A549 (cell line): ENCODE measurements around the gene SCG2.

ENCODE experiments used
- MAZ ChIP-seq: fragments of 150-350 bp; IDR thresholded peaks from 2 replicates; pipeline ENCODE4 v1.6.1; 2014; ENCODE audit warnings: antibody characterized with exemption, low read depth, low read length, borderline replicate concordance
- MYC ChIP-seq: IDR thresholded peaks from 2 replicates; pipeline ENCODE4 v1.6.1; 2012; ENCODE audit warnings: mild to moderate bottlenecking, inconsistent platforms, low read length, improper control_type of control experiment, borderline replicate concordance
- NR3C1 ChIP-seq: fragments of >200 bp; sonication (Bioruptor Twin); formaldehyde crosslinking; IDR thresholded peaks from 3 replicates; pipeline ENCODE4 v1.6.1; 2017
- POLR2A ChIP-seq: IDR thresholded peaks from 2 replicates; pipeline ENCODE4 v1.6.1; 2012; ENCODE audit warnings: mild to moderate bottlenecking, low read length
- RAD21 ChIP-seq, 2 experiments: fragments of >200 bp in 1 of 2; sonication (Bioruptor Twin) in 1 of 2; formaldehyde crosslinking in 1 of 2; IDR thresholded peaks in 1 of 2; conservative IDR thresholded peaks in 1 of 2; 2 replicates in 1 of 2; 3 replicates in 1 of 2; pipeline ENCODE4 v1.6.1; 2012 to 2018; ENCODE audit warnings: inconsistent platforms in 1 of 2
- RCOR1 ChIP-seq: fragments of 150-350 bp; IDR thresholded peaks from 2 replicates; pipeline ENCODE4 v1.6.1; 2014; ENCODE audit warnings: antibody characterized with exemption, low read length, low read depth
- ZFP36 ChIP-seq: fragments of 450-650 bp; IDR thresholded peaks from 2 replicates; pipeline ENCODE4 v1.6.1; 2014; ENCODE audit warnings: borderline replicate concordance; ENCODE audit not compliant: partially characterized antibody
- TF ChIP-seq, protein P1 (sequence below): IDR thresholded peaks from 2 replicates; pipeline ENCODE4 v1.6.1; 2012
- TF ChIP-seq, protein P2 (sequence below): fragments of 200-600 bp; sonication (generic); IDR thresholded peaks from 2 replicates; pipeline ENCODE4 v1.6.1; 2016; ENCODE audit warnings: antibody characterized with exemption, mild to moderate bottlenecking, moderate library complexity
- TF ChIP-seq, protein P3 (sequence below): IDR thresholded peaks from 2 replicates; pipeline ENCODE4 v1.6.1; 2012
- TF ChIP-seq, protein P4 (sequence below): fragments of >200 bp; sonication (Bioruptor Twin); formaldehyde crosslinking; IDR thresholded peaks from 3 replicates; pipeline ENCODE4 v1.5.1; 2016

DNA sequence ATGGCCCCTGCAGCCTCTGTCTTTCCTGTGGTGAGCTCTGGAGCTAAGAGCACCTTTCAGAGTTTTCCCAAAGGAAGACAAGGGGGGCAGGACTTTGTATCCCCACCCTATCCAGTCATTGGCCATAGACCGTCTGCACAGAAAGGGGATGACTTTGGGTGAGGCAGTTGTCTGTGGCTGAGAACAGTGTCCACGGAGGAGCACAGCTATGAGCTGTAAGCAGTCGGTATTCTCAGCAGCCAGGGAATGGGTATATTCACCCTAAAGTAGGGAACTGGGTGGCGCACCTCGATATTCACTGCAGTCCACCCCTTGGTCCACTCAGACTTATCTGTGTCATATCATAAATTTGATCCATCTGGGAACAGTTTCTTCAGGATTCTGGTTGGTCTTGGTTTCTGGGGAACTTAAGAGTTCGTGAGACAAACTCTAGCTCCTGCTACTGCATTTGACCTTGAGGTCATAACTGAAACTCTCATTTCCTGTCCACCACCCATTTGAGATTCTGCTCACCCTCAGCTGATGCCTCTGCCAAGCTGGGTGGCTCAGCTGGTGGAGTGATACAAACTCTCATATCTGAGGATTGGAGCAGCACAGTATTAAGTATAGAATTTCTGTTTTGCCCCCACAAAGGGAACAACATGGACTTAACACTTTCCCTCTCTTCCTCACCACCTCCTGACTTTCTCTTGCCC is 45.2 kb upstream of the SCG2 start:
- TF ChIP-seq, protein P1, sequence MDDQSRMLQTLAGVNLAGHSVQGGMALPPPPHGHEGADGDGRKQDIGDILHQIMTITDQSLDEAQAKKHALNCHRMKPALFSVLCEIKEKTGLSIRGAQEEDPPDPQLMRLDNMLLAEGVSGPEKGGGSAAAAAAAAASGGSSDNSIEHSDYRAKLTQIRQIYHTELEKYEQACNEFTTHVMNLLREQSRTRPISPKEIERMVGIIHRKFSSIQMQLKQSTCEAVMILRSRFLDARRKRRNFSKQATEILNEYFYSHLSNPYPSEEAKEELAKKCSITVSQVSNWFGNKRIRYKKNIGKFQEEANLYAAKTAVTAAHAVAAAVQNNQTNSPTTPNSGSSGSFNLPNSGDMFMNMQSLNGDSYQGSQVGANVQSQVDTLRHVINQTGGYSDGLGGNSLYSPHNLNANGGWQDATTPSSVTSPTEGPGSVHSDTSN: no peak
- no peak for TF ChIP-seq POLR2A
- TF ChIP-seq, protein P2, sequence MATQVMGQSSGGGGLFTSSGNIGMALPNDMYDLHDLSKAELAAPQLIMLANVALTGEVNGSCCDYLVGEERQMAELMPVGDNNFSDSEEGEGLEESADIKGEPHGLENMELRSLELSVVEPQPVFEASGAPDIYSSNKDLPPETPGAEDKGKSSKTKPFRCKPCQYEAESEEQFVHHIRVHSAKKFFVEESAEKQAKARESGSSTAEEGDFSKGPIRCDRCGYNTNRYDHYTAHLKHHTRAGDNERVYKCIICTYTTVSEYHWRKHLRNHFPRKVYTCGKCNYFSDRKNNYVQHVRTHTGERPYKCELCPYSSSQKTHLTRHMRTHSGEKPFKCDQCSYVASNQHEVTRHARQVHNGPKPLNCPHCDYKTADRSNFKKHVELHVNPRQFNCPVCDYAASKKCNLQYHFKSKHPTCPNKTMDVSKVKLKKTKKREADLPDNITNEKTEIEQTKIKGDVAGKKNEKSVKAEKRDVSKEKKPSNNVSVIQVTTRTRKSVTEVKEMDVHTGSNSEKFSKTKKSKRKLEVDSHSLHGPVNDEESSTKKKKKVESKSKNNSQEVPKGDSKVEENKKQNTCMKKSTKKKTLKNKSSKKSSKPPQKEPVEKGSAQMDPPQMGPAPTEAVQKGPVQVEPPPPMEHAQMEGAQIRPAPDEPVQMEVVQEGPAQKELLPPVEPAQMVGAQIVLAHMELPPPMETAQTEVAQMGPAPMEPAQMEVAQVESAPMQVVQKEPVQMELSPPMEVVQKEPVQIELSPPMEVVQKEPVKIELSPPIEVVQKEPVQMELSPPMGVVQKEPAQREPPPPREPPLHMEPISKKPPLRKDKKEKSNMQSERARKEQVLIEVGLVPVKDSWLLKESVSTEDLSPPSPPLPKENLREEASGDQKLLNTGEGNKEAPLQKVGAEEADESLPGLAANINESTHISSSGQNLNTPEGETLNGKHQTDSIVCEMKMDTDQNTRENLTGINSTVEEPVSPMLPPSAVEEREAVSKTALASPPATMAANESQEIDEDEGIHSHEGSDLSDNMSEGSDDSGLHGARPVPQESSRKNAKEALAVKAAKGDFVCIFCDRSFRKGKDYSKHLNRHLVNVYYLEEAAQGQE: no peak
- TF ChIP-seq, protein P3, sequence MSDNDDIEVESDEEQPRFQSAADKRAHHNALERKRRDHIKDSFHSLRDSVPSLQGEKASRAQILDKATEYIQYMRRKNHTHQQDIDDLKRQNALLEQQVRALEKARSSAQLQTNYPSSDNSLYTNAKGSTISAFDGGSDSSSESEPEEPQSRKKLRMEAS: no peak
- TF ChIP-seq, protein P4, sequence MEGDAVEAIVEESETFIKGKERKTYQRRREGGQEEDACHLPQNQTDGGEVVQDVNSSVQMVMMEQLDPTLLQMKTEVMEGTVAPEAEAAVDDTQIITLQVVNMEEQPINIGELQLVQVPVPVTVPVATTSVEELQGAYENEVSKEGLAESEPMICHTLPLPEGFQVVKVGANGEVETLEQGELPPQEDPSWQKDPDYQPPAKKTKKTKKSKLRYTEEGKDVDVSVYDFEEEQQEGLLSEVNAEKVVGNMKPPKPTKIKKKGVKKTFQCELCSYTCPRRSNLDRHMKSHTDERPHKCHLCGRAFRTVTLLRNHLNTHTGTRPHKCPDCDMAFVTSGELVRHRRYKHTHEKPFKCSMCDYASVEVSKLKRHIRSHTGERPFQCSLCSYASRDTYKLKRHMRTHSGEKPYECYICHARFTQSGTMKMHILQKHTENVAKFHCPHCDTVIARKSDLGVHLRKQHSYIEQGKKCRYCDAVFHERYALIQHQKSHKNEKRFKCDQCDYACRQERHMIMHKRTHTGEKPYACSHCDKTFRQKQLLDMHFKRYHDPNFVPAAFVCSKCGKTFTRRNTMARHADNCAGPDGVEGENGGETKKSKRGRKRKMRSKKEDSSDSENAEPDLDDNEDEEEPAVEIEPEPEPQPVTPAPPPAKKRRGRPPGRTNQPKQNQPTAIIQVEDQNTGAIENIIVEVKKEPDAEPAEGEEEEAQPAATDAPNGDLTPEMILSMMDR: no peak
- TF ChIP-seq MAZ: no peak
- TF ChIP-seq RAD21 (conservative IDR thresholded peaks at IDR 0.05 in 1 of 2, IDR thresholded peaks at IDR 0.05 in 1 of 2): no peak
- TF ChIP-seq MYC: no peak
- TF ChIP-seq RCOR1: no peak
- TF ChIP-seq NR3C1: no peak
- TF ChIP-seq ZFP36: no peak
